Epithelial cell of umbilical artery (primary cell): ENCODE measurements around the gene KRT8. TPM values are rescaled to one million over a fixed set of nuclear protein-coding genes. Genes with fewer than 3 reads are reported as not detected.

Experiments
- total RNA-seq: library from RNA; depleted of rRNA; stranded (reverse); fragments of >200 nt; gene quantifications from 2 replicates; pipeline ENCODE4 v1.2.3, GENCODE V29; 2014

Gene KRT8
- total RNA-seq = 7.5 and 10.6 TPM in 2 replicates

GRCh38 chr12:52904509-52905300 is at the start of gene KRT8:
Gene KRT8 (minus strand): TSS chr12:52905076. CDS start chr12:52904981, 95 bp downstream.

GRCh38 chr12:52848661-52849255 is 56.1 kb downstream of the KRT8 start, which contains the start of gene KRT78:
Gene KRT78 (minus strand): TSS chr12:52848994. CDS start chr12:52848930, 64 bp downstream.

Other genes with a start within 250 kb of the KRT8 start
- not detected in 2 replicates for gene KRT1, start 224.7 kb downstream of the KRT8 start, total RNA-seq
- not detected in 2 replicates for gene KRT77, start 201.6 kb downstream of the KRT8 start, total RNA-seq
- not detected in 2 replicates for gene KRT76, start 127.7 kb downstream of the KRT8 start, total RNA-seq
- not detected in 2 replicates for gene KRT3, start 109.0 kb downstream of the KRT8 start, total RNA-seq
- gene KRT4, start 91.0 kb downstream of the KRT8 start, total RNA-seq = not detected in 2 replicates
- under 0.01 TPM in 1 of 2 replicates, not detected in the other for gene KRT79, start 70.8 kb downstream of the KRT8 start, total RNA-seq
- gene KRT78, start 56.1 kb downstream of the KRT8 start, total RNA-seq = not detected in 2 replicates
- gene KRT18, start 44.0 kb upstream of the KRT8 start, total RNA-seq = 324 and 398 TPM in 2 replicates
- gene EIF4B, start 101.4 kb upstream of the KRT8 start, total RNA-seq = 739 and 1,241 TPM in 2 replicates
- gene TNS2, start 145.0 kb upstream of the KRT8 start, total RNA-seq = 21.1 and 30.9 TPM in 2 replicates
- 18.5 and 21.1 TPM in 2 replicates for gene SPRYD3, start 174.3 kb upstream of the KRT8 start, total RNA-seq
- gene IGFBP6, start 192.6 kb upstream of the KRT8 start, total RNA-seq = 8.4 and 13.1 TPM in 2 replicates
- gene SOAT2, start 198.4 kb upstream of the KRT8 start, total RNA-seq = not detected in 2 replicates